NCI-H2171 (cell line): ENCODE results near the gene MAP3K13.

Experiments used
- DNase-seq: peaks from one replicate; lab custom pipeline; 2025; lab: John Stamatoyannopoulos, UW

MAP3K13 gene, protein sequence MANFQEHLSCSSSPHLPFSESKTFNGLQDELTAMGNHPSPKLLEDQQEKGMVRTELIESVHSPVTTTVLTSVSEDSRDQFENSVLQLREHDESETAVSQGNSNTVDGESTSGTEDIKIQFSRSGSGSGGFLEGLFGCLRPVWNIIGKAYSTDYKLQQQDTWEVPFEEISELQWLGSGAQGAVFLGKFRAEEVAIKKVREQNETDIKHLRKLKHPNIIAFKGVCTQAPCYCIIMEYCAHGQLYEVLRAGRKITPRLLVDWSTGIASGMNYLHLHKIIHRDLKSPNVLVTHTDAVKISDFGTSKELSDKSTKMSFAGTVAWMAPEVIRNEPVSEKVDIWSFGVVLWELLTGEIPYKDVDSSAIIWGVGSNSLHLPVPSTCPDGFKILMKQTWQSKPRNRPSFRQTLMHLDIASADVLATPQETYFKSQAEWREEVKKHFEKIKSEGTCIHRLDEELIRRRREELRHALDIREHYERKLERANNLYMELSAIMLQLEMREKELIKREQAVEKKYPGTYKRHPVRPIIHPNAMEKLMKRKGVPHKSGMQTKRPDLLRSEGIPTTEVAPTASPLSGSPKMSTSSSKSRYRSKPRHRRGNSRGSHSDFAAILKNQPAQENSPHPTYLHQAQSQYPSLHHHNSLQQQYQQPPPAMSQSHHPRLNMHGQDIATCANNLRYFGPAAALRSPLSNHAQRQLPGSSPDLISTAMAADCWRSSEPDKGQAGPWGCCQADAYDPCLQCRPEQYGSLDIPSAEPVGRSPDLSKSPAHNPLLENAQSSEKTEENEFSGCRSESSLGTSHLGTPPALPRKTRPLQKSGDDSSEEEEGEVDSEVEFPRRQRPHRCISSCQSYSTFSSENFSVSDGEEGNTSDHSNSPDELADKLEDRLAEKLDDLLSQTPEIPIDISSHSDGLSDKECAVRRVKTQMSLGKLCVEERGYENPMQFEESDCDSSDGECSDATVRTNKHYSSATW

DNA sequence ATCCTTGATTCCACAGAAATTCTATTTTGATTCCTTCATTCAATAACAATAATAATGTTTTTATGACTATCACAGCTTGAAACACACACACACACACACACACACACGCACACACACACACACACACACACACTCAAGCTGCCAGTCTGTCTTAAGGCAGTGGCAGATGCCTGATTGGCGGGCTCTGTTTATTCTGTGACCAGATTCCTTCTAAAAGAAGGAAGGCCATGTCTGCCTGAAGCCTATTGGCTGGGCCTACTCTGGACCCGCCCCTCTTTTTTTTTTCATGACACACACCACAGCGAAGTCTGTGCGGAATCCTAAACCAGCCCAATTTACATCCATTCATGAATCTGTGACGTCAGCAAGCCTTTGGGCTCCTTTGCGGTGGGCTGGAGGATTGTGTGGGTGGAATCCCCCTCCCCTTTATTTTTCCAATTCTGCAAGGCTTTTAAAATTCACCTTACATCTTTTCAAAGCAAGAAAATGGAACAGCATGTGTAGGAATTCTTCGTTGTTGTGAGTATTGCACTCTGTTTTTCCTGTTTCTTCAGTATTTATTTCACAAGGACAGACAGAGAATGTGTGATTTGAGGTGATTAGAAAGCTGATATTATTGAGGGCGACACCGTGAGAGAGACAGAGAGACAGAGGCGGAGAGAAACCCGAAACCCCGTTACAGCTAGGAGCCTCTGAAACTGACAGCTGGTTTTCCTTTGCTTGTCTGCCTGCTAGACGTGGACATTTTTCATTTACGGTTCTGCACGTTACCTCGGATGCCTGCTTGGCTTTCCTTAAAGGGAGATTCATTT is at the start of gene MAP3K13:
Gene MAP3K13 (plus strand): TSS at position 287 of the 812 bp plus-strand sequence. CDS start 65,446 bp downstream, outside the sequence.
- peak; percentile 96 for DNase-seq

DNA sequence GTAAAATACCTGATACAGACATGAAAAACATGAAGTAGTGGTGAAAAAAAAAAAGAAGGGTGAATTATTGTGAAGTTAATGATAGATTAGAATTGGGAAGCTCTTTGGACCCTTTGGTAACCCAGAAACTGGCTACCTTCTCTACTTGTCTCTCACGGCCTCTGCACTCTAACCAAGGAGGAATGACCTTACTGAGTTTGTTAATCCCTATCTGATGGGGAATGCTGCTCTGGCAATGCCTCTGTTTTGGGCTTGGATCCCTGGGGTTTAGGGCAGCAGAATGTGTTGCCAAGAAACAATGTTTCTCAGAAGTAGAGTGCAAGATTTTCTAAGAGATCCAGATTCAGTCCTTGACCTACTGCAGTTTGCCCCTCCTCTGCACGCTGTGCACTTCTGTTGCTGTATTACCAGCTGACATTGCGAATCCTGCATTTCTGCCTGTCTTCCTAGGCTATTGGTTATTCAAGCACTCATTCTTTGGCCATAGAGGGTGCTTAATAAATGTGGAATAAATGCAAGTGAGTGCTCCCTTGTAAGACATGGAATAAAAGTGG is 49.2 kb upstream of the MAP3K13 start:
- DNase-seq = no peak

DNA sequence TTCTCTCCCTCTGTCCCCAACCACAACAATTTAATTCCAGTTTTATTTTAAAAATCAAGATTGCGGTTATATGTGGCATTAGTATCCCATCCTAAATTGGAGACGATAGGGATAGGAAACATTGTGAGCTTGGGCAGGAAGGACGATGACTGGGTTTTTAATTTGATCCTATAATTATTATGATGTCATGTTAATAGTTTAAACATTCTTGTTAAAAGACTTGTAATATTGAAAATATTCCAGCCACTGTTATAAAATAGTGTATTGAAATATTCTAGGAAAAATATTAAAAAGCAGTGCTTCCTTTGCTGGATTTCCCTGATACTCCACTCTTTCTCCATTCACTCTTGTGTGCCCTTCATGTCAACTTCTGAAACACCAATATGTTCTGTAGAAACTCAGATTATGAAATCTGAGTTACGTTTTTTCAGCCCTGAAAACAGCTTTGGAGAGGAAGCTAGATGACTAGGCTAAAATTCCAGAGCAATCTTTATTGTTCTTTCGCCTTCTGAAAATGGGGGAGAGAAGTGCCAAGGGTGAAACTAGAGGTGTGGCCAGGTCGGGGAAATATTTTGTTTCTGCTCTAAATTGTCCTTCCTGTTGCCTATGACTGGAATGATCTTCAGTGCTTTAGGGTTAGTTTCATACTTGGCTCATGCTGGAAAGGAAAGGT is 46.1 kb upstream of the MAP3K13 start:
- no peak for DNase-seq

DNA sequence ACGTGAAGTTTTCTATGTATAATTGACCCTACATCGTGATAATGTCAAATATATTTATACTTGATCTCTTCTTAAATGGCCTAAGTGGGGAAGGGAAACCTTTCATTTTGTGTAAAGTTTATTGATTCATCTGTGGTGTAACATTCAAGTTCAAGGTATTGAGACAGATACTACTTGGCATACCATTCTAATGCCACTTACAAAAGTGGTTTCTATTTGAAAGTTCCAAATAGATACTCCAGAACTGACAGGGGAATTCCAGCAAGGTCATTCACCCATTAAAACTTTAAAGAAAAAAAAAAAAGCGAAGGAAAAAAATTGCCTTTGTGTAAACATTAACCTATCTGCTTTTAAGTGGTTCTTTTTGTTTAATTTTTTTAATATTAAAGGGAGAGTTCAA is 45.3 kb upstream of the MAP3K13 start:
- no peak for DNase-seq

DNA sequence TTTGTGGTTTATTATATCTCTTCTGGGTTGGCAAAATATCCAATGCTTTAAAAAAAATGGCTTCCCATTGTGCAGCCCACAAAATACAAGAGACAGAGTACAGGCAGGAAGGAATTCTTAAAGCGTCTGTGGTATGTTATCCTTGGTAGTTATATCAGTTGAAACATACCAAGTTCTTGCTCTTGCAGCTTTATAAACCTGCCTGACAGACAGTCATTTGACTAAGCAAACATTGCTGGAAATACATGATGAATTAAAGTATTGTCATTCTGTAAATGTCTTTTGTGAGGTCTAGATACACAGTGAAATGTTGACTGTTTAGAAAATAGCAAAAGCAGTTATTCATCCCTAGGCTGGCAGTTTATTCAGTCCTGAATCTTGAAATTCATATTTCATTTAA is 44.8 kb upstream of the MAP3K13 start:
- no peak for DNase-seq

DNA sequence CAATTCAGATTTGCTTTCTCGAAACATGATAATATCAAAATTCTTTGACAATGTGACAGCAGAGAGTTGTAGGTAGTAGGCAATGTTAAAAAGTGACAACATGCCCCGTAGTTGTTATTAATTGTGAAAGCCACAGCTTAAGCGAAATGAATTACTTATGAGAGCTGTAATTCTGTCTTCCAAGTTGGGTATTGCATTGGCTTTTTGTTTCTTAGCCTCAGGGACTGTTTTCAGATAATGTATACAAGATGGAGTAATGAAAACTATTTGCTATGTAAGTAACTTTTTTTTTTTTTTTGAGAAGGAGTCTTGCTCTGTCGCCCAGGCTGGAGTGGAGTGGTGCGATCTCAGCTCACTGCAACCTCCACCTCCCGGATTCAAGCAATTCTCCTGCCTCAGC is 43.1 kb upstream of the MAP3K13 start:
- DNase-seq = no peak

DNA sequence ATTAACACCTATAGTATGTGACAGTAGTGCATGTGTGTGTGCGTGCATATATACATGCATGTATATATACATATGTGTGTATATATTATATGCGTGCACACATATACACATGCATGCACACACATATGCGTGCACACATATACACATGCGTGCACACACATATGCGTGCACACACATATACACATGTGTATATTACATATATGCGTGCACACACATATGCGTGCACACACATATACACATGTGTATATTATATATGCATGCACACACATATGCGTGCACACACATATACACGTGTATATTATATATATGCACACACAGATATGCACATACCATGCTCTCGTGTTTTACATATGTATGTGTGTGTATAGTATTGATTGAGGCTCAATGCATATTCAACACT is 42.0 kb upstream of the MAP3K13 start:
- DNase-seq = no peak

DNA sequence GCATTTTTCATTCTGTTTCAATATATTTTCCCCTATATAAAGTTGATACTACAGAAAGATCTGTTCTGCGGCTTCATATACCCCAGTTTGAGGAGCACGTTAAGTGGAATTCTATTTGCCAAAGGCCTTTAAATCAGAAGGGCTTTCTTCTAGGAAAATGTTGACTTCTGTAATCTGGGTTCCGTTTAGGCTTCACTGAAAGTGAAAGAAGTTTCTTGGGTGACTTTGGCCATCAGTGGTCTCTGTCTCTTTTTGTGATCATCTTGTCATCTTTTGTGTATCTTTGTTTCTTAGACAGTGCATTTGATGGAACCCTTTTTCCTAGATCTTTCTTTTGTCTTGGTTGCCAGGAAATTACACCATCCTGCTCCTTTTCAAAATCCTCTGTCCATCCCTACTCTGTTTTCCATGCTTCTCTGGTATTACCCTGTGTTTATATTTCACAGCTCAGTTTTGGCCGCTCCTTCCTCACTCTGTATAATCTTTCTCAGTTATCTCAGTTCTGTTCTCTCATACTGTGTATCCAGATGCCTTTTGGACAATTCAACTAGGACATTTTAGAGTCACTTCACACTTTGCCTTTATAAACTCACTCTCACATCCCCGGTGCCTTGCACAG is 40.7 kb upstream of the MAP3K13 start:
- no peak for DNase-seq

DNA sequence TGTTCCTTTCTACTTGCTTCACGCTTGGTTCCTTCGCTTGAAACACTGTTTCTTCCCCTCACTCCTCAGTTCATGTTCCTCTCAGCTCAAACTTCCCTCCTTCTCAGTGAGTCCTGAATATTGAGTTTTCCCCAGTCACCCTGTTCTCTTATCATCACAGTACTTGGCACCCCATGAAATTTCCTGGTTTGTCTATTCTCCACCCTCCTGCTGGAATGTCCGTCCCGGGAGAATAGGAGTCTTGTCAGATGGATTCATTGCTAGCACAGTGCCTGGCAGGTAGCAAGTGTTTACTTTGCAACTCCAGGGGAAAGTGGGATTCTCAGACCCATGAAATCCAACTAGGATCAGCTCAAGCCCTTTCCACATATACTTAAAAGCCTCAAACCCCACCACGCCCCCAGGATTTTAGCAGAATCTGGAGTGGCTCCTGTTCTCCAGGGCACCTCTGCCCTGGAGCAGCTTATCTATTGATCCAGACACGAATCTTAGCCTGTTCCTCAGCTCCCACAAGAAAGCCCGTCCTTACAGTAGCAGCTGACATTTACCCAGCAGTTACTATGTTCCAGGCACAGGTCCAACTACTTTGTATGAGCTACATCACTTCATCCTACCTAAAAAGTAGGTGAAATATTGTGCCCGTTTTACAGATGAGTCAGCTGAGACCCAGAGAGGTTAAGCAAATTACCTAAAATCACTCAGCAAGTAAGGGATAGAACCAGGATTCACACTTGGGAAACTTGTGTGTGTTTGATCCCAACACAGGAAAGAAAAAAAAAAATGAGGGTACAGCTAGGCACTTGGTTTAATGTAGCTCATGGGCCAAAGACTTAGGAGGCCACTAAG is 36.8 kb upstream of the MAP3K13 start:
- no peak for DNase-seq

DNA sequence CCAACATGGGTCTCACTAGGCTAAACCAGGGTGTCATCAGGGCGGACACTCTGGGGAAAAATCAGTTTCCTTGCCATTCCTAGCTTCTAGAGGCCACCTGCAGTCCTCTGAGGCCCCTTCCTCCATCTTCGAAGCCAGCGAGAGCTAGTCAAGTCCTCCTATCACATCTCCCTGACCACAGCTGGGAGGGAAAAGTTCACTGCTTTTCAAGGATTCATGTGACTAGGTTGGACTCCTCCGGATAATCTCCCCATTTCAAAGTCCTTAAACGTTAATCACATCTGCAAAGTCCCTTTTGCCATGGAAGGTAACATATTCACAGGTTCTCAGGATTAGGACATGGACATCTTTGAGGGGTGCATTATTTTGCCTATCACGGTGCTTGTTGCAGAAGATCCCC is 35.9 kb upstream of the MAP3K13 start:
- DNase-seq = no peak

DNA sequence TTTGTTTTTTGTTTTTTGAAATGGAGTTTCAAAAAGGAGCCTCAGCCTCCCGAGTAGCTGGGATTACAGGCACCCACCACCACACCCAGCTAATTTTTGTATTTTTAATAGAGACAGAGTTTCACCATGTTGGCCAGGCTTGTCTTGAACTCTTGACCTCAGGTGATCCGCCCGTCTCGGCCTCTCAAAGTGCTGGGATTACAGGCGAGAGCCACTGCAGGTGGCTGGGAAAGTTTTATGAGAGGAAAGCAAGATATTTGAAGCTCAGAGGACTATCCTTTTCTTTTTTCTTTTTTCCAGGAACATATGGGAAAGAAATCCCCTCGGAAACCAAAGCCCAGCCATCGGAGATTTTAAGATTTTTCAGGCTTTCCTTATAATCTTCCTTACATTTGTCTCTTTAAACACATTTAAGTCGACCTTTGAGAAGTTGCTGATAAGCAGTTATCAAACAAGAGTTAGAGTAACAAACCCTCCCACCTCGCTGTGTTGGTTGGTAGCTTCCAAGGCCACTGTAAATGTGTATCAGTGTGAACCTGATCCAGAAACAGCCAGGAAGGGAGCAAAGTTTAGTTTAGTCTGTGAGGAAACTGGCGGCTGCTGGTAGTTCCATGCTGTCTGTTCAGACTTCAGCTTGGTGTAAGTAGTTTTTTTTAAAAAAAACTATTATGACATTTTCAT is 34.5 kb upstream of the MAP3K13 start:
- no peak for DNase-seq

DNA sequence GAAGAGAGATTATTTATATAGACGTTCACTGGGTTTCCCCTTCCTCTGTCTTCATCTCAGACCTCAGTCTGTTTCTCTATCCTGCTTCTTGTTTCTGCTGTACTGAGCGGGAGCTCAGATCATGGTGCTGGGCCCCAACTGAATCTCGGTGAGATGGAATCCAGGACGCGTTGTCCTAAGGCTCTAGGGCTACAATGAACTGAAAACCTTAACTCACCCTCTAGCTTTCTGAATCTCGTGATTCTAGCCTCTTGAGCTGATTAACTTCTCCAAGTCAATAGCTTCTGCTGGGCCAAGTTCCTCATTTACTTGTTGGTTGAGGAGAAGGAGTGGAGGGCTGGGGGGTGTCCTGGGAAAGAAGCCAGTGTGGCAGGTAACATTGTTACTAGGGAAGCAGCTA is 32.7 kb upstream of the MAP3K13 start:
- no peak for DNase-seq

DNA sequence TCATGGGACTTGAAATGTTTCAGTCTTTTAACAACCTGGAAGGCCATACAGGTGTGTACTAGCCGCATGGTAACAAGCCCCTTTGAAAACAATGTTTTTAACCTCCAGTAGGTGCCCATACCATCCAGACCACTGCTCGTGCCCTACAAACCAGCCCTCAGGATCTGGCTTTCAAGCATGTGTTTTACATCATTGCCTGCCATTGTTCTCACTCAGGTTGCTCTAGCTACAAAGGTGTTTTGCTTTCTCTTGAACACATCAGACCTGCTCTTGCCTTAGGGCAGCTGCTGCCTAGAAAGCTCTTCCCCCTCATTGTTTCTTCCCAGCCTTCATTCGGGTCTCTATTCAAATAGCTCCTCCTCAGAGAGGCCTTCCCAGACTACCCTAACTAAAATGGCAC is 32.3 kb upstream of the MAP3K13 start:
- no peak for DNase-seq

DNA sequence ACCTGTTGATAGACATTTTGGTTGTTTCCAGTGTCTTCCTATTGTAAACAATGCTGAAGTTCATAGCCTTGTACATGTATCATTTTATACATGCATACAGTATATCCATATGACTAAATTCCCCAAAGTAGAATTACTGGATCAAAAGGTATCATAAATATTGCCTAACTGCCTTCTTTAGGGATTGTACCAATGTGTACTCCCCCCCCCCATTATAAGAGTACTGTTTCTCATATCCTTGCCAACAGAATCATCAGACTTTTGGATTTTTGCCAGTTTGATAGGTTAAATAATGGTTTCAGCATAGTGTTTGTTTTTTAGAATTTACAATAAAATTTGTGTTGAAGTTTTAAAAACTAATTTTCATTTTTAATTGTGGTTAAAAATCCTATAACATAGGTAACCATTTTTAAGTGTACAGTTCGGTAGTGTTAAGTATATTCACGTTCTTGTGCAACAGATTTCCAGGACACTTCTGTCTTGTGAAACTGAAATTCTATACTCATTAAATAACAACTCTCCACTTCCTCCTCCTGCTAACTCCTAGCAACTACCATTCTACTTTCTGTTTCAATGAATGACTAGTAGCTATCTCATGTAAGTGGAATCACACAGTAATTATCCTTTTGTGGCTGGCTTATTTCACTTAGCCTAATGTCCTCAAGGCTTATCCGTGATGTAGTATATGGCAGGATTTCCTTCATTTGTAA is 30.8 kb upstream of the MAP3K13 start:
- peak; percentile 57 for DNase-seq

DNA sequence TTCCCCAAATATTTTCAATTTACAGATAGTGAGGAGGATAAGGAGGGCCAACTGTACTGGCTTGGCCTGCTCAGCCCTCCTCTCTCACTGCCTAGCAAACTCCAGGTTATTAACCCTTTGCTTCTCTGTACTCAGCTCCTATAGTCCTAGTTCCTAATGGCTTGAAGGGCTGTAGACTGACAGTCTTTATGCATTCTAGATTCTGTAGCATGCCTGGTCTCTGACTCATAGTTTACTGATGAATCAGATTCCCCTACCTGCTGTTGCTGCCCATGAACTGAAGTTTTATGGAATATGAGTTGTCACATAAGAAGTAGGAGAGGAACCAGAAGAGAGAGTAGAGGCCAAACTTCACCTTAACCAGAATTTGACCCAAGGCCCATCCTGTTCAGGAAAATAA is 27.1 kb upstream of the MAP3K13 start:
- no peak for DNase-seq

DNA sequence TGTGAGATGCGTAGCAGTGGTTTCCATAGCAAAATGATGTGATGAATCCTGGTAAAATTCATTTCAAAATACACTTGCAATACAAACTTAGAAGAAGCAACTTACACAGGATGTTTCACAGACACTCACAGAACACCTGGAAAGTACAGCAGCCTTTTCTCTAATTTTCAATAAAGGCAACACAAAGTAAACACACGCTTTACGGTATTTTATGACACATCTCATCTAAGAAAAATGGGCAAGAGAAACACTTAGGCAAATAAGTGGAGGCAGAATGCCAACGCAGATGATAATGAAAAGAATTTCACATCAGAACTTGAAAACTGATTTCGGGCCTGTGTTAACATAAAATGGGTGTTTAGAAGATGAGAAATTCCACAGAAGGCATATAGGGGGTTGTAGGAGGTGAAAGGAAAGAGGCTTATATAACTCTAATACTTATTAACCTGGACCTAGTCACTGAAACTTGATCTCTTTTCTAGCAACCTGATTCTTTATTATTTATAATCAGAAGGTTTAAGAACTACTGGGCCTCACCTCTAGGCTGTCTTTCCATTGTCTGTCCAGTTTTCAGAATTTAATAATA is 25.6 kb upstream of the MAP3K13 start:
- DNase-seq = no peak

DNA sequence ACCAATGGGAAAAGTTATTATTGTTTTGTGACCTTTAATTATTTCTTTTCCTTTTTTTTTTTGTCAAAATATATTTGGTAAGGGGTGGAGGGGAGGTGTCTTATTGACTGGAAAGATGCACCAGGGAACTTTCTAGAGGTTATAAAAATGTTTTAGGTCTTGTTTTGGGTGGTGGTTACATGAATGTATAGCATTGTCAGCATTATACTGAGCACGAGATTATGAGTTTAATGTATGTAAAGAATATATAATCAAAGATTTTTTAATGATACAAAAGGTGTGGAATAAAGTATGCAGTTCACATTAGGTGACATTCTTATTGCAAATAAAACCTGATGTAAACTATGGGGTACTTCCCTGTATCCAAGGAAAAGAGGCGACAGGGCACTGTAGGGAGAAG is 23.0 kb upstream of the MAP3K13 start:
- no peak for DNase-seq

DNA sequence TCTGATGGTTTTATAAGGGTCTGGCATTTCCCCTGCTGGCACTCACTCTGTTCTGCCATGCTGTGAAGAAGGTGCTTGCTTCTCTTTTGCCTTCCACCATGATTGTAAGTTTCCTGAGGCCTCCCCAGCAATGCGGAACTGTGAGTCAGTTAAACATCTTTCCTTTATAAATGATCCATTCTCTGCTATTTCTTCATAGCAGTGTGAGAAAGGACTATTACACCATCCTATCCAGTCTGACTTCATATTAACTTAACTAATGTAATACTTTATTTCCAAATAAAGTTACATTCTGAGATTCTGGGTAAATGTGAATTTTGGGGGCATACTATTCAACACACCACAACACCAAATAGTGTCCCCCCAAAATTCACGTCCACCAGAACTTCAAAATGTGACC is 22.2 kb upstream of the MAP3K13 start:
- no peak for DNase-seq
